NB4 (cell line): ENCODE measurements around the gene PCNX2.

Source experiments
- POLR2A ChIP-seq: IDR thresholded peaks from 2 replicates; pipeline ENCODE4 v1.6.1; 2011; ENCODE audit warnings: mild to moderate bottlenecking; ENCODE audit not compliant: insufficient read length; ENCODE audit errors: extremely low read depth
- TF ChIP-seq, protein P1 (sequence below): IDR thresholded peaks from one replicate; pipeline ENCODE4 v1.5.1; 2012; ENCODE audit warnings: low read depth, low read length
- TF ChIP-seq, protein P2 (sequence below): IDR thresholded peaks from 2 replicates; pipeline ENCODE4 v1.6.1; 2011; ENCODE audit warnings: low read depth, low read length

DNA sequence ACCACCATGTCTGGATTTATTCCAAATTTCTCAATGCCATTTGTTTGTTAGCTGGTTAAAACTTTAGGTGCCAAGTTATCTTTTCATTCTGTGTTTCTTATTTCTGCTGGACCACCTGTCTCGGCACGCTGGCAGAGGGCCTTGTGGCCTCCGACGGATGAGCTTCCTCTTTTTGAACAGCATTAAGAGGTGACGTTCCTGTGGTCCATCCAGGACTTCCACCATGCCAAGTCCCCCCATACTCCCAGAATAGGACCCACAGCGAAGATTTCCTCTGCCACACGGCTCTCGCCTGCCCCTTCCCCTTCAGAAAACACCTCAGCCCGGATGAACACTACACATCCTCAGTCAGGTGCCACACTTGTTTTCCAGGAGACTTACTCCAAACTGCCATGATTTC, 271.3 kb downstream of the PCNX2 start:
- TF ChIP-seq, protein P1, sequence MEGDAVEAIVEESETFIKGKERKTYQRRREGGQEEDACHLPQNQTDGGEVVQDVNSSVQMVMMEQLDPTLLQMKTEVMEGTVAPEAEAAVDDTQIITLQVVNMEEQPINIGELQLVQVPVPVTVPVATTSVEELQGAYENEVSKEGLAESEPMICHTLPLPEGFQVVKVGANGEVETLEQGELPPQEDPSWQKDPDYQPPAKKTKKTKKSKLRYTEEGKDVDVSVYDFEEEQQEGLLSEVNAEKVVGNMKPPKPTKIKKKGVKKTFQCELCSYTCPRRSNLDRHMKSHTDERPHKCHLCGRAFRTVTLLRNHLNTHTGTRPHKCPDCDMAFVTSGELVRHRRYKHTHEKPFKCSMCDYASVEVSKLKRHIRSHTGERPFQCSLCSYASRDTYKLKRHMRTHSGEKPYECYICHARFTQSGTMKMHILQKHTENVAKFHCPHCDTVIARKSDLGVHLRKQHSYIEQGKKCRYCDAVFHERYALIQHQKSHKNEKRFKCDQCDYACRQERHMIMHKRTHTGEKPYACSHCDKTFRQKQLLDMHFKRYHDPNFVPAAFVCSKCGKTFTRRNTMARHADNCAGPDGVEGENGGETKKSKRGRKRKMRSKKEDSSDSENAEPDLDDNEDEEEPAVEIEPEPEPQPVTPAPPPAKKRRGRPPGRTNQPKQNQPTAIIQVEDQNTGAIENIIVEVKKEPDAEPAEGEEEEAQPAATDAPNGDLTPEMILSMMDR = no peak
- no peak for TF ChIP-seq POLR2A
- TF ChIP-seq, protein P2, sequence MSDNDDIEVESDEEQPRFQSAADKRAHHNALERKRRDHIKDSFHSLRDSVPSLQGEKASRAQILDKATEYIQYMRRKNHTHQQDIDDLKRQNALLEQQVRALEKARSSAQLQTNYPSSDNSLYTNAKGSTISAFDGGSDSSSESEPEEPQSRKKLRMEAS = no peak
